A673 (cell line): ENCODE results near the gene SH3GL2. TPM values are rescaled to one million over a fixed set of nuclear protein-coding genes. Genes with fewer than 3 reads are reported as not detected.

ENCODE experiments used
- BruUV-seq: library from RNA; stranded (reverse); fragments of 400-500 nt; replicated peaks from 2 replicates; lab custom pipeline; 2021; lab: Mats Ljungman, UMichigan
- CTCF ChIA-PET: fragments of 300-600 bp; sonication (Branson Sonifier 250); formaldehyde crosslinking; loops from one replicate; lab custom pipeline; 2022; ENCODE audit warnings: antibody characterized with exemption; lab: Charles Lee
- POLR2A ChIA-PET: fragments of 300-600 bp; sonication (Branson Sonifier 250); formaldehyde crosslinking; loops from one replicate; lab custom pipeline; 2022; ENCODE audit warnings: antibody characterized with exemption; ENCODE audit not compliant: low non-redundant PET; lab: Charles Lee
- DNase-seq: peaks from one replicate; pipeline ENCODE4 v3.0.0-alpha.2; 2015; ENCODE audit warnings: low spot score
- H3K27ac ChIP-seq: fragments of 200-600 bp; sonication (generic); 2 replicates; pipeline ENCODE4 v1.5.1; 2016; ENCODE audit warnings: mixed run types, low read depth, mild to moderate bottlenecking, mixed read lengths, antibody characterized with exemption, low read length; ENCODE audit not compliant: poor library complexity, severe bottlenecking
- H3K27me3 ChIP-seq: fragments of 200-600 bp; sonication (generic); replicated peaks from 2 replicates; pipeline ENCODE4 v1.6.1; 2017; ENCODE audit warnings: mixed run types, low read depth, mild to moderate bottlenecking, mixed read lengths, antibody characterized with exemption, low read length; ENCODE audit not compliant: insufficient read depth, poor library complexity
- H3K36me3 ChIP-seq: fragments of 200-600 bp; sonication (generic); 2 replicates; pipeline ENCODE4 v1.6.1; 2016; ENCODE audit warnings: mixed run types, mild to moderate bottlenecking, mixed read lengths, antibody characterized with exemption, low read length; ENCODE audit not compliant: insufficient read depth, poor library complexity, severe bottlenecking
- H3K4me1 ChIP-seq: fragments of 200-600 bp; sonication (generic); 2 replicates; pipeline ENCODE4 v1.6.1; 2017; ENCODE audit warnings: mixed run types, mild to moderate bottlenecking, mixed read lengths, antibody characterized with exemption, low read length; ENCODE audit not compliant: insufficient read depth, poor library complexity, severe bottlenecking
- H3K4me3 ChIP-seq: fragments of 200-600 bp; sonication (generic); 2 replicates; pipeline ENCODE4 v1.5.1; 2016; ENCODE audit warnings: low read depth, mixed run types, mild to moderate bottlenecking, mixed read lengths, low read length; ENCODE audit not compliant: poor library complexity, severe bottlenecking
- H3K9me3 ChIP-seq: fragments of 200-600 bp; sonication (generic); 2 replicates; pipeline ENCODE4 v1.6.1; 2016; ENCODE audit warnings: mixed run types, low read depth, mild to moderate bottlenecking, mixed read lengths, antibody characterized with exemption, low read length; ENCODE audit not compliant: poor library complexity, severe bottlenecking
- CTCF ChIP-seq: fragments of 300-800, 200-600 bp; sonication (generic); conservative IDR thresholded peaks from 2 replicates; pipeline ENCODE4 v1.5.1; 2017; ENCODE audit warnings: low read depth, mild to moderate bottlenecking, antibody characterized with exemption, low read length, moderate library complexity, mixed read lengths
- EZH2 ChIP-seq: fragments of 200-600 bp; sonication (generic); IDR thresholded peaks from 2 replicates; pipeline ENCODE4 v1.6.1; 2017; ENCODE audit warnings: borderline replicate concordance, low read depth, mild to moderate bottlenecking, mixed read lengths, antibody characterized with exemption, low read length; ENCODE audit not compliant: poor library complexity, severe bottlenecking
- intact Hi-C: fragments of 100-400 bp; cut with micrococcal nuclease; formaldehyde crosslinking; loops from one replicate; pipeline ENCODE4 v1.10.0; 2022; ENCODE audit not compliant: unreplicated experiment
- total RNA-seq: library from RNA; stranded (reverse); gene quantifications from 2 replicates; pipeline ENCODE4 v1.2.3, GENCODE V29; 2021

The SH3GL2 gene
- total RNA-seq, 1 experiment from 2014 or later: not detected

DNA sequence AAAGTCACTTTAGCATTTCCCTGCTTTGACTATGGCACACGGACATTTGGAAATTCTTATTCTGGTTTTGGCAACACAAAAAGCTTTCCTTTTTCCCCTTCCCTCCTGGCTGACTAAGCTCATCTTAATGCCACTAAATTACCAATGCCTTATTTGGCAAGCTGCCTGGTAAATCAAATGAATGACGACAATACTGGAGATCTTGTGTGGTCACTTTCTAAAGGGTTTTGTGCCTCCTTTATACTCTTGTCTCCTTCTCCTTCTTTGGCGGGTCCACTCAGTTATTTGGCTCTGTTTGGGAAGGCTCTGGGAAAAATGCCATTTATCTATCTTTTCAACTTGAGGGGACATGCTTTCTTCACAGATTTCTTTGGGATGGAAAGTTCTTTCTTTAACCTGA is 34.9 kb downstream of the SH3GL2 start:
- H3K27me3 ChIP-seq: peaks cover 5% of the 10 kb centered on the region
- BruUV-seq: no TSS peak
- H3K36me3 ChIP-seq: no peaks in the 10 kb centered on the region
- no peaks in the 10 kb centered on the region for H3K9me3 ChIP-seq
- intact Hi-C loops: no loop called here
- POLR2A ChIA-PET: no interaction called here
- no peaks in the 10 kb centered on the region for H3K4me1 ChIP-seq
- DNase-seq: peak; percentile 37
- CTCF ChIA-PET: no interaction called here
- H3K4me3 ChIP-seq: no peak overlapping the region
- TF ChIP-seq CTCF (no peak), EZH2 (no peak)
- no peak overlapping the region for H3K27ac ChIP-seq

DNA sequence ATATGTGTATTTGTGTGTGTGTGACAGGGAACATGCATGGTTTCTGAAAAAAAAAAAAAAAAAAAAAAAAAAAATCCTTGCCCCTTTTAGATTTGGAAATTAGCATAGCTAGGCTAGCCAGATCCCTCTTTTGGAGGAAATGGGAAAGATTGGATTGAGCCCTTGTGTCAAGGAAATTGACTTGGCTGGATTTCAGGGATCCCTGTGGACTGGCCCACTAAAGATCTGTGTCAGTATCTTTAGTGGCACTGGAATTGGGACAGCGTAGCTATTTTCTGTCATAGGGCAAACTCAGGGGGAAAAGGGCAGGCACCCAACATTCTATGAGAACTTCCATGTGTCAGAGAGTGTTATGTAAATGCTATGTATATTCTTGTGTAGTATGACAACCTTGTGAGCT is 35.4 kb downstream of the SH3GL2 start:
- no peak for DNase-seq
- H3K27ac ChIP-seq: no peak overlapping the region
- no peak overlapping the region for H3K4me3 ChIP-seq
- ChIA-PET POLR2A (no interaction called here), CTCF (no interaction called here)
- H3K4me1 ChIP-seq: no peaks in the 10 kb centered on the region
- no peaks in the 10 kb centered on the region for H3K36me3 ChIP-seq
- intact Hi-C loops: no loop called here
- BruUV-seq: no TSS peak
- peaks cover 2% of the 10 kb centered on the region for H3K27me3 ChIP-seq
- TF ChIP-seq EZH2: no peak
- no peak for TF ChIP-seq CTCF
- H3K9me3 ChIP-seq: no peaks in the 10 kb centered on the region

- CTCF ChIA-PET: no interaction called here
- POLR2A ChIA-PET: no interaction called here
- Histone ChIP-seq H3K27me3 (no peaks in the 10 kb centered on the region), H3K9me3 (no peaks in the 10 kb centered on the region), H3K4me3 (no peak overlapping the region), H3K36me3 (no peaks in the 10 kb centered on the region), H3K27ac (no peak overlapping the region), H3K4me1 (no peaks in the 10 kb centered on the region)
- no TSS peak for BruUV-seq
- intact Hi-C loops: no loop called here
- TF ChIP-seq CTCF (no peak), EZH2 (no peak)
- DNase-seq: no peak
These were observed 36.0 kb downstream of the SH3GL2 start for GRCh38 chr9:17614903-17615302.
